Left lung (tissue), 10 donors: Measurements from ENCODE around the gene APRT. TPM values are rescaled to one million over a fixed set of nuclear protein-coding genes. Genes with fewer than 3 reads are reported as not detected.

Experiments
- ATAC-seq: fragments of 200-7000 bp; cut with Tn5 transposase; one replicate; pipeline ENCODE4 v1.9.1; 2020; ENCODE audit warnings: moderate library complexity
- DNase-seq, 4 donors: peaks; one replicate each; pipeline ENCODE4 v3.0.0-alpha.2; 2013 to 2020
- H3K27ac ChIP-seq, 2 donors: fragments of 200-600 bp; sonication (generic) in 1 of 2; one replicate each; pipeline versions ENCODE4 v1.5.0 to v1.8.0; 2020 to 2021
- H3K27me3 ChIP-seq, 2 donors: fragments of 200-600 bp; sonication (generic) in 1 of 2; one replicate each; pipeline versions ENCODE4 v1.5.0 to v1.8.0; 2020 to 2021
- H3K36me3 ChIP-seq, 2 donors: fragments of 200-600 bp; sonication (generic) in 1 of 2; one replicate each; pipeline versions ENCODE4 v1.5.0 to v1.8.0; 2020 to 2021
- H3K4me1 ChIP-seq, 2 donors: fragments of 200-600 bp; one replicate each; pipeline ENCODE4 v1.8.0; 2021
- H3K4me3 ChIP-seq, 2 donors: fragments of 200-600 bp; sonication (generic) in 1 of 2; one replicate each; pipeline versions ENCODE4 v1.5.0 to v1.8.0; 2020 to 2021; ENCODE audit warnings: mild to moderate bottlenecking in 1 of 2
- H3K9me3 ChIP-seq, 2 donors: fragments of 200-600 bp; sonication (generic) in 1 of 2; one replicate each; pipeline versions ENCODE4 v1.5.0 to v1.8.0; 2020 to 2021
- CTCF ChIP-seq, 2 donors: fragments of 200-600 bp; sonication (generic) in 1 of 2; IDR thresholded peaks; one replicate each; pipeline versions ENCODE4 v1.5.0 to v1.8.0; 2021; ENCODE audit warnings: antibody characterized with exemption in 2 of 2
- intact Hi-C, 2 donors: fragments of 100-400 bp; cut with DNase I; formaldehyde crosslinking; loops; one replicate each; pipeline versions ENCODE4 v1.11.2 to v1.14.2; 2022
- polyA plus RNA-seq, 6 donors: library from polyadenylated mRNA; unstranded; fragments of 120-200 nt; gene quantifications; one replicate each; pipeline ENCODE4 v1.2.1, GENCODE V29; 2013; ENCODE audit not compliant: insufficient read length in 6 of 6
- total RNA-seq, 2 donors: library from RNA; stranded (reverse); fragmentation: NEBNext Ultra II Directional; extraction: Animal tissue kit (Norgen Biotek cat#: 25700); gene quantifications; one replicate each; pipeline ENCODE4 v1.2.1, GENCODE V29; 2021
- donor health status: DM: no; HTN: yes; CAD: no.
- donor health status: DM: no; HTN: no; CAD: no.

APRT gene
- total and polyA plus RNA-seq, 8 donors, result 69.9 to 161 (median 96.8) TPM

- Histone ChIP-seq H3K4me1 (peaks cover 0 to 16% of the 10 kb centered on the region in 2 donors), H3K4me3 (no peak overlapping the region), H3K36me3 (peaks cover 0 to 37% of the 10 kb centered on the region in 2 donors), H3K27ac (no peak overlapping the region), H3K27me3 (no peaks in the 10 kb centered on the region), H3K9me3 (no peaks in the 10 kb centered on the region)
- intact Hi-C loops, result no loop called here
- TF ChIP-seq CTCF (IDR thresholded peaks at IDR 0.05), result no peak
- DNase-seq (no peak), ATAC-seq (no peak)
Observed at GRCh38 chr16:88816736-88817535, 5.2 kb upstream of the APRT start.

GRCh38 chr16:88815901-88816589, 4.3 kb upstream of the APRT start:
- Histone ChIP-seq H3K27me3 (no peaks in the 10 kb centered on the region), H3K36me3 (peaks cover 0 to 28% of the 10 kb centered on the region in 2 donors), H3K4me1 (peaks cover under 1 to 20% of the 10 kb centered on the region in 2 donors), H3K27ac (no peak overlapping the region), H3K4me3 (no peak overlapping the region), H3K9me3 (no peaks in the 10 kb centered on the region)
- peak; percentile 57 to 70 for TF ChIP-seq CTCF (IDR thresholded peaks at IDR 0.05)
- ATAC-seq (no peak), DNase-seq (peak in 1 of 4 donors; percentile 84)
- intact Hi-C loops, result no loop called here

GRCh38 chr16:88815227-88815626, 3.5 kb upstream of the APRT start:
- no peak for TF ChIP-seq CTCF (IDR thresholded peaks at IDR 0.05)
- Histone ChIP-seq H3K27me3 (no peaks in the 10 kb centered on the region), H3K9me3 (no peaks in the 10 kb centered on the region), H3K4me3 (no peak overlapping the region), H3K27ac (no peak overlapping the region), H3K36me3 (peaks cover 0 to 21% of the 10 kb centered on the region in 2 donors), H3K4me1 (peaks cover 9 to 28% of the 10 kb centered on the region in 2 donors)
- DNase-seq (no peak), ATAC-seq (no peak)
- intact Hi-C loops, result no loop called here

- ATAC-seq (no peak), DNase-seq (no peak)
- Histone ChIP-seq H3K4me1 (peaks cover 11 to 36% of the 10 kb centered on the region in 2 donors), H3K27me3 (no peaks in the 10 kb centered on the region), H3K36me3 (peaks cover 0 to 27% of the 10 kb centered on the region in 2 donors), H3K4me3 (no peak overlapping the region), H3K9me3 (no peaks in the 10 kb centered on the region), H3K27ac (no peak overlapping the region)
- intact Hi-C loops, result no loop called here
- TF ChIP-seq CTCF (IDR thresholded peaks at IDR 0.05), result no peak
Observed at GRCh38 chr16:88814144-88814502, 2.4 kb upstream of the APRT start.
